Hepatocyte (in vitro differentiated cells): ENCODE results near the gene RASSF8.

ENCODE experiments used
- CTCF ChIP-seq: fragments of 200-600 bp; sonication (generic); IDR thresholded peaks from 2 replicates; pipeline ENCODE4 v1.5.1; 2016; ENCODE audit warnings: antibody characterized with exemption, mild to moderate bottlenecking; ENCODE audit not compliant: poor library complexity
- EZH2 ChIP-seq: fragments of 200-600 bp; sonication (generic); IDR thresholded peaks from 2 replicates; pipeline ENCODE4 v1.6.1; 2016; ENCODE audit warnings: antibody characterized with exemption, mild to moderate bottlenecking, borderline replicate concordance
- EZH2phosphoT487 ChIP-seq: fragments of 200-600 bp; sonication (generic); IDR thresholded peaks from one replicate; pipeline ENCODE4 v1.6.1; 2018; ENCODE audit warnings: antibody characterized with exemption, mild to moderate bottlenecking, low read depth, moderate library complexity; ENCODE audit not compliant: unreplicated experiment, severe bottlenecking

DNA sequence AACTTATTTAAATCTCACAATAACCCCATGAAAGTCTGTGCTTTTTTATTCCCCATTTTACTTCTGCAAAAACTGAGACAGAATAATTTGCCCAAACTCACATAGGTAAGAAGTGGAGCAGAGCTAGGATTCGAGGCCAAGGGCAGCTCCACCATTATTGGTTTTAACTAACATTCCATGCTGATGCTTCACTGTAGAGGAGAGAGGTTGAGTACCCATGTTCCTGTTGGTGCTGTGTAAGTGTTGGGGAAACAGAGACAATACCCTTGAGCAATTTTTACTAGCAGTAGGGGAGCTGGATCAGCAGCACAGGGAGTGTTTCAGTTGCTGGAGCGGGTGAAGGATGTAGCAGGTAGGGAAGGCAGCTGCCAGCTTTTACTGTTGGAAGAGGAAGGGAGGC, 21.1 kb downstream of the RASSF8 start:
- TF ChIP-seq CTCF (no peak), EZH2phosphoT487 (no peak), EZH2 (no peak)
